HG02884 (cell line): Measurements from ENCODE around the gene NTRK1.

Experiments used
- ATAC-seq: cut with Tn5 transposase; IDR thresholded peaks from one replicate; pipeline ENCODE4 v1.9.1; 2021; ENCODE audit warnings: mild to moderate bottlenecking, moderate library complexity; ENCODE audit not compliant: unreplicated experiment

NTRK1 gene

GRCh38 chr1:156895455-156895812, 34.8 kb downstream of the NTRK1 start:
- ATAC-seq, result no peak

GRCh38 chr1:156895927-156896326, 35.3 kb downstream of the NTRK1 start:
- no peak for ATAC-seq

GRCh38 chr1:156896490-156897033, 35.9 kb downstream of the NTRK1 start:
- no peak for ATAC-seq

DNA sequence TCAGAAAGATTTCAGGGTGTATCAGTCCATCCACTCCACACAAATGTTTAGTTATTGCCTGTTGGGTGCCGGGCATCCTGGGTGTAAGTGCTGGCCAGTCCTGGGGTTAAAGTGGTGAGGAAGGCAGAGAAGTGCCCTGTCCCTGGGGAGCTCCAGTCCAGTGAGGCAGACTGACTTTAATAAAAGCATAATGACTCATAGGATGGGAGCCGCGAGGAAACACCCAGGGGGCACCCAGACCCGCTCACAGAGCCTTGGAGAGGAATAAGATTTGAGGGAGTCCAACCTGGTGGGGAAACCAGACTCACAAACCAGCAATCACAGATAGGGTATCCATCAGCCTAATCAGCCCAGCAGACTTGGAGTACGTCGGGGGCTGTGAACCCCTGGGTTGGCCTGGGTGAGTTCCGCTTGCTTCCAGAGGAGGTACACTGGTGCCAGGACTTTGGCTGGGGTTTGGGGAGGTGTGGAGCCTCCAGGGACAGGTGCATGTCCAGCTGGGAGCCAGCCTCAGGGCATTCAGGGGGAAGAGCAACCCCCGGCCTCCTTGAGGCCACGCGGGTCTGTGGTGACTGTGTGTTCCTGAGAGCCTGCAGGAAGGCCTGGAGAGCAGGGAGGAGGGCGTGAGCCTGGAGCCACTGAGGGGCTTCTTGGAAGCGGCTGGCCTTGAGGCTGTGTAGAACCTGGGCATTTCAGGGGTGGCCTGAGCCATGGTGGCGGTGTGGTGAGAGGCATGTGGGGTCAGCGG, 36.6 kb downstream of the NTRK1 start:
- no peak for ATAC-seq

DNA sequence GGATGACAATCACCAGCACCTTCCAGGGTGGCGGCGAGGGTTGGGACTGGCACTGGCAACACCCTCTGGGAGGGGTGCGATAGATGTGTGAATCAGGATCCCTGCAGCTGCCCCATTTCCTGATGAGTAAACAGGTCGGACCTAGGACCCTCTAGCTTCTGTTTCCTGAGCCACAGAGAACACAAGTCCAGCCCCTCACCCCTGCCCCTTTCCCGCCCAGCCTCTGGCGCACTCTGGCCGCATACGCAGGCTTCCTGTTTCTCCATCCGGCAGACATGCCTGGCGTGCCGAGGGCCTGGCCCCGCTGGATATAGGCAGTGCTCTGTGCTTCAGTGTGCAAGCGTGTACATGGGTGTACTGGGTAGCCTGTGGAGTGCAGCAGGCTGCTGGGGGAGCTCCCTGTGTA, 37.5 kb downstream of the NTRK1 start:
- no peak for ATAC-seq

GRCh38 chr1:156898971-156899664, 38.5 kb downstream of the NTRK1 start:
- no peak for ATAC-seq

DNA sequence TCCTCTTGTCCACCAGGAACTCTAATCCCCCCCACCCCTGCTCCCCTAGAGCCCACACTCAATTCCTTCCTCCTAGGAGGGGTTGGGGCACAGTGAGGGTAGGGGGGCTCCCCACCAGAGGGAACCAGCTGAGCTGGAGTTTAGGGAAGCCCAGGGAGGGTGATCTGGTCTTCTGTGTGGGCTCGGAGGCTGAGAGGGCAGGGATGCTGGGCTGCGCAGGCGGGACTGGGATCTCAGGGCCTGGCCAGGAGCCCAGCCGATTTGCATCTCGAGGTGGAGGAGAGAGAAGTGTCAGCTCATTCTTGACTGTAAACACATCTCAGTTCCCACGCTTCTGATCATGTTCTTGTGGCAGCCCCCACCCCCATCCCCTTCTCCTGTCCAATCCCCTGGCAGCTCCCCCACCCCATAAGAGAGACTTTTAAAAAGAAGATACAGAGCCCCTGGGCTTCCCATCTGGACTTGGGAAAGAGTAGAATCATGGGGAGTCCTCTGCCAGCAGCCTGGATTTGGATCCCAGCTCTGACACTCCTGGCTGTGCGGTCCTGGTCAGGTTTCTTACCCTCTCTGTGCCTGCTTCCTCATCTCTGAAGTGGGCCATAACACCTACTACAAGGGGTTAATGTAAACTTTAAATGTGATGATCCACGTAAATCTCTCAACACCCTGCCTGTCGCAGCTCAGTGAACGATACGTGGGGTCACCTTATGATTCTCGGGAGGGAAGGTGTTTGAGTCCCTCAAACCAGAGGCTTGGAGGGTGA, 39.5 kb downstream of the NTRK1 start:
- no peak for ATAC-seq

DNA sequence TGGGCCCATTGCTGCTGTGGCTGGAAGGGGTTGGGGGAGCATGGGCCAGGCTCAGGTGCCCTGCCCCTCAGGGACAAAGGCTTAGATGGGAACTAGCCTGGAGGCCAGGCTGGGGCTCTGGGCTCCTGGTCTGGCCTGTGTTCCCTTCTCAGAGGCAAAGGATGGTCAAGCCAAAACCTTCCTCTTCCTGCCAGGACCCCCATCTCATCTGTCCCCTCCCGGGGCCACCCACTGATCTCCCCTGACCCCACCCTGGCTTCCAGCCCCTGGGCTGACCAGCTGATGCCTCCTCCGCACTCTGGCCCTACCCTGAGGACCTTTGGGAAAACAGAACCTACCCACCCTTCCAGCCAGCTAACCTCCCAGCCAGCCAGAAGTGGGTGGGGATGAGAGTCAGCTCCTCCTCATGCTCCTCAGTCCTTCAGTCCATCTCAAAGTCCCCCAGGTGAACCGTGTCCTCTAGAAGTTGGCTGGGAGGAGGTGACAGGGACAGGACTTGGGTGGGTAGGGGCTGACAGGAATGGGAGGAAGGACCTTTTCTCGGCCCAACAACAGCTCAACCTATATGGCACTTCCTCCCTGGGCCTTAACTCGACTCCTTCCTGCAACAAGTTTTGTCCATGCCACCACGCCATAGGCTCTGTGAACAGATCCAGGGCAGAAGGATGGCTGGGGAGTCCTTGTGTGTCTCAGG, 40.4 kb downstream of the NTRK1 start:
- no peak for ATAC-seq

GRCh38 chr1:156901590-156901900, 40.9 kb downstream of the NTRK1 start:
- ATAC-seq, result no peak

- ATAC-seq, result no peak
Observed at GRCh38 chr1:156901966-156902915, 41.6 kb downstream of the NTRK1 start.

DNA sequence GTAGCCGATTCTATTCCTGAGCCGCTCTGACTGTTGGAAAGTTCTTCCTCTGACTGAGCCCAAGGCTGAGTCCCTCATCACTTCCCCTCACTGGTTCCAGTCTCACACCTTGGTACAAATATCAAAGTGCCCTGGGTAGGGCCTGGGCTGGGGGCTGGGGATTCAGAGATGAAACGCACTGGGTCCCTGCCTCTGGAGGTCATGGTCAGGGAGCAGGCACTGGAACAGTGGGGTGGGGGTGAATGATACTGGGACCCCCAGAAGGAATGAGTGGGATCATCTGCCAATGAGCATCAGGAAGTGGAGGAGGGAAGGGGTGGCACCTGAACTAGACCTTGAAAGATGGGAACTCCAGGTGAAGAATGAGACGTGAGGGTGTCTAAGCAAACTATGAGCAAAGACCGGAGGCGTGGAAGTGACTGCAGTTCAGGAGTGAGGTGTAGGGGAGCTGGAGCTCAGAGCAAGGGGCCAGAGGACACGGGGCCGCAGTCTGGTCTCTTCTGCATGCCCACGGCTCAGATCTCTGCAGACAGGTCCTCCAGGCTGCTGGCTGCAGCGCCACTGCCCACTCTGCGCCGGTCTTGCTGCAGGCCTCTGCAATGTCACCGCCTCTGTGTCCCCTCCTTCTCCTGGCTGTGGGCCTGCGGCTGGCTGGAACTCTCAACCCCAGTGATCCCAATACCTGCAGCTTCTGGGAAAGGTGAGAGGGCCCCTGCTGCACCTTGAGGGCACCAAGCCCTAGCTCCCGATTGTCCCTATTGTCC, 42.8 kb downstream of the NTRK1 start:
- ATAC-seq, result no peak

DNA sequence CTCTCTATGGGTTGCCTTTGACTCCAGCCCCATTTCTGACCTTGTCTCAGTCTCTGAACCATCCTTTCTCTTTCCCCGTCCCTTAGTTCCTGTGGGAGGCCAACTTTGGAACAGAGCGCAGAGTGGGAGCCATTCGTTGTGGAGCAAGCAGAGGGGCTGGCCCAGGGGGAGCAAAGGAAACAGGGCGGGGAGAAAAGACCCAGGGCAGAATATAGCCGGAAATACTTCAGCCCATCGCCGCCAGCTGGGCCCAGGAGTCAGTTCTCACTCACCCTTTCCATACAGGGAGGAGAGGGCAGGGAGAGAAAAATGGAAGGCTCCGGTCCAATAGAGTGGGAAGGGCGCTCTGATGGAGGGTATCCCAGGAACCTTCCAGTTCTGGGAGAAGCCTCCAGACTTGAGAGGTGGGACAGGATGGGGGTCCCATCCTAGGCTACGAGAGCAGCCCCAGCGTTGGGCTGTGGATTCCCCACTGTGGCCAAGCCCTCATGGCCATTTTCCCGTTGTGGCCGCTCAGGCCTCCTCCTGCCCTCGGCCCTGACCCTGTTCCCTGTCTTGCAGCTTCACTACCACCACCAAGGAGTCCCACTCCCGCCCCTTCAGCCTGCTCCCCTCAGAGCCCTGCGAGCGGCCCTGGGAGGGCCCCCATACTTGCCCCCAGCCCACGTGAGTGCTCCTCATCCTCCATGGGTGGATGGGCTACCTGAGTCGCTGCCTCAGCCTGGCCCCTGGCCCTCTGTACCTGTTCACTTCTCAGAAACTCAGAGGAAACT, 43.7 kb downstream of the NTRK1 start:
- ATAC-seq, result no peak

DNA sequence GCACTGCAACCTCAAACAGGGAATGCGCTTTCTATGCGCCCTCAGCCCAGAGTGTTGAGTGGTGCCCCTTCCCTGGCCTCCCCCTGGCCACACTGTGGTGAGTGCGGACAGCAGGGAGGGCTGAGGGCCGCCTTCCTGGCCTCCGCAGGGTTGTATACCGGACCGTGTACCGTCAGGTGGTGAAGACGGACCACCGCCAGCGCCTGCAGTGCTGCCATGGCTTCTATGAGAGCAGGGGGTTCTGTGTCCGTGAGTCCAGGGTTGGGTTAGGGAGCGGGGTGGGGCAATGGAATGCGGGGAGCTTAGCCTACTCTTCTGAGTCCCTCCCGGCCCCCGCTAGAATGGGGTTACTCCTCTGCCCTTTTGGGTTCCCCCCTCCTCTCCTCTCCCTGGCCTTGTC, 44.5 kb downstream of the NTRK1 start:
- ATAC-seq, result no peak

DNA sequence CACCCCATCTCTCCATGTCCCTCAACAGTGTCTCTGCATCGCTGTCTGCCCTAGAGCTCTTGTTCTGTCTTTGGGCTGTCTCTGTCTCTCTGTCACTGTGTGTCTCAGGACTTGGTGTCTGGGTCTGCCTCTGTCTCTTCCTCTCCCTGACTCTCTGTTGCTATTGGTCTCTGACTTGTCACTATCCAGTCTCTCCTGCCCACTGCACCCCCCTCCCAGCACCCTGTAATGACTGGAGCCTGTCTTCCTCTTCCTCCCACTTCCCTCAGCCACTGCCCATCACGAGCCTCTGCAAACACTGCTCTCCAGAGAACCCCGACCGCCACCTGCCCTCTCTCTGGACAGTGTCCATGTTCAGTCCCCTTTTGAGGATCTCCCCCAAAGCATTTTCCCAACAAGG, 45.0 kb downstream of the NTRK1 start:
- ATAC-seq, result no peak

DNA sequence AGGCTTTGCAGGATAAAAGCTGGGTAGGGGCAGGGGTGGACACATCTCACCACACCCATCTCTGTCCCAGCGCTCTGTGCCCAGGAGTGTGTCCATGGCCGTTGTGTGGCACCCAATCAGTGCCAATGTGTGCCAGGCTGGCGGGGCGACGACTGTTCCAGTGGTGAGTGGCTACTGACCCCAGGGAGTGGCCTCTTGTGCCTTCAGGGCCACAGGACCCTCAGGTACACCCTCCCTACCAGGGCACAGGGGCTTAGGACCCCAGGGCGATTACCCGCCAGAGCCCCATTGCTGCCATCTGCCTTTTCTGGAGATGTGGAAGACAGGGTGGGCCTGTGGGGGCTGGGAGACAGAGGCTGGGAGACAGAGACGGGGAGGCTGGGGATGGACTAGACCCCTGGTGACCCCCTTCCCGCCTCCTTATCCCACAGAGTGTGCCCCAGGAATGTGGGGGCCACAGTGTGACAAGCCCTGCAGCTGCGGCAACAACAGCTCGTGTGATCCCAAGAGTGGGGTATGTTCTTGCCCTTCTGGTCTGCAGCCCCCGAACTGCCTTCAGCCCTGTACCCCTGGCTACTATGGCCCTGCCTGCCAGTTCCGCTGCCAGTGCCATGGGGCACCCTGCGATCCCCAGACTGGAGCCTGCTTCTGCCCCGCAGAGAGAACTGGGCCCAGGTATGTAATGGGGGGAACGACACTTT, 45.7 kb downstream of the NTRK1 start:
- no peak for ATAC-seq

DNA sequence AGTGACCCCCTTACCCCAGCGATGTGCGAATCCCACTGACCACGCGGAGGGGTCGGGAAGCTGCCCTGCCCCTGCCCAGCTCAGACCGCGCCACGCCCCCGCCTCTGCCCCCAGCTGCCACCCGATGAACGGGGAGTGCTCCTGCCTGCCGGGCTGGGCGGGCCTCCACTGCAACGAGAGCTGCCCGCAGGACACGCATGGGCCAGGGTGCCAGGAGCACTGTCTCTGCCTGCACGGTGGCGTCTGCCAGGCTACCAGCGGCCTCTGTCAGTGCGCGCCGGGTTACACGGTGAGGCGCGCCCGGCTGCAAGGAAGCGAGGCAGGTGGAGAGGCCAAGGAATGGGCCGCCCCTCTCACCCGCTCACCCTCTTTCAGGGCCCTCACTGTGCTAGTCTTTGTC, 47.9 kb downstream of the NTRK1 start:
- ATAC-seq, result no peak

GRCh38 chr1:156908955-156909354, 48.3 kb downstream of the NTRK1 start:
- no peak for ATAC-seq

GRCh38 chr1:156909671-156910070, 49.0 kb downstream of the NTRK1 start:
- no peak for ATAC-seq
